HG03139 (cell line): Measurements from ENCODE around the gene CACNA1C.

ENCODE experiments used
- ATAC-seq: cut with Tn5 transposase; IDR thresholded peaks from one replicate; pipeline ENCODE4 v1.9.1; 2021; ENCODE audit not compliant: unreplicated experiment

CACNA1C gene

GRCh38 chr12:2535583-2536204 lies 482.9 kb downstream of the CACNA1C start:
- no peak for ATAC-seq

- no peak for ATAC-seq
Observed at GRCh38 chr12:2536724-2537123, 483.9 kb downstream of the CACNA1C start.

GRCh38 chr12:2537868-2538541 lies 485.2 kb downstream of the CACNA1C start:
- ATAC-seq = no peak

- no peak for ATAC-seq
Observed at GRCh38 chr12:2539938-2540337, 487.2 kb downstream of the CACNA1C start.

- ATAC-seq = no peak
Observed at GRCh38 chr12:2540535-2540941, 487.8 kb downstream of the CACNA1C start.

- no peak for ATAC-seq
Observed at GRCh38 chr12:2541631-2542204, 488.9 kb downstream of the CACNA1C start.

- ATAC-seq = no peak
Observed at GRCh38 chr12:2543801-2544200, 491.0 kb downstream of the CACNA1C start.

GRCh38 chr12:2544230-2544629 lies 491.4 kb downstream of the CACNA1C start:
- no peak for ATAC-seq

- no peak for ATAC-seq
Observed at GRCh38 chr12:2547273-2548044, 494.7 kb downstream of the CACNA1C start.

GRCh38 chr12:2548081-2548480 lies 495.3 kb downstream of the CACNA1C start:
- no peak for ATAC-seq

GRCh38 chr12:2550561-2551411 lies 498.0 kb downstream of the CACNA1C start:
- no peak for ATAC-seq

GRCh38 chr12:2551412-2551900 lies 498.7 kb downstream of the CACNA1C start:
- no peak for ATAC-seq

- no peak for ATAC-seq
Observed at GRCh38 chr12:2552000-2552756, 499.4 kb downstream of the CACNA1C start.

GRCh38 chr12:2553388-2554126 lies 500.8 kb downstream of the CACNA1C start:
- ATAC-seq = no peak

- ATAC-seq = no peak
Observed at GRCh38 chr12:2555487-2556082, 502.8 kb downstream of the CACNA1C start.

GRCh38 chr12:2557597-2557996 lies 504.8 kb downstream of the CACNA1C start:
- ATAC-seq = no peak

GRCh38 chr12:2559931-2560330 lies 507.1 kb downstream of the CACNA1C start:
- ATAC-seq = no peak

- ATAC-seq = no peak
Observed at GRCh38 chr12:2560356-2560755, 507.6 kb downstream of the CACNA1C start.

- no peak for ATAC-seq
Observed at GRCh38 chr12:2561367-2561766, 508.6 kb downstream of the CACNA1C start.
